HG03025 (cell line): Measurements from ENCODE around the gene CLCN7.

Source experiments
- ATAC-seq: cut with Tn5 transposase; IDR thresholded peaks from one replicate; pipeline ENCODE4 v1.9.1; 2021; ENCODE audit warnings: mild to moderate bottlenecking, moderate library complexity; ENCODE audit not compliant: unreplicated experiment, low FRiP score

The CLCN7 gene

GRCh38 chr16:1466054-1466453, 8.8 kb downstream of the CLCN7 start:
- no peak for ATAC-seq

GRCh38 chr16:1465567-1465915, 9.3 kb downstream of the CLCN7 start:
- ATAC-seq = no peak

- no peak for ATAC-seq
Measured at GRCh38 chr16:1464894-1465566, 9.8 kb downstream of the CLCN7 start.

DNA sequence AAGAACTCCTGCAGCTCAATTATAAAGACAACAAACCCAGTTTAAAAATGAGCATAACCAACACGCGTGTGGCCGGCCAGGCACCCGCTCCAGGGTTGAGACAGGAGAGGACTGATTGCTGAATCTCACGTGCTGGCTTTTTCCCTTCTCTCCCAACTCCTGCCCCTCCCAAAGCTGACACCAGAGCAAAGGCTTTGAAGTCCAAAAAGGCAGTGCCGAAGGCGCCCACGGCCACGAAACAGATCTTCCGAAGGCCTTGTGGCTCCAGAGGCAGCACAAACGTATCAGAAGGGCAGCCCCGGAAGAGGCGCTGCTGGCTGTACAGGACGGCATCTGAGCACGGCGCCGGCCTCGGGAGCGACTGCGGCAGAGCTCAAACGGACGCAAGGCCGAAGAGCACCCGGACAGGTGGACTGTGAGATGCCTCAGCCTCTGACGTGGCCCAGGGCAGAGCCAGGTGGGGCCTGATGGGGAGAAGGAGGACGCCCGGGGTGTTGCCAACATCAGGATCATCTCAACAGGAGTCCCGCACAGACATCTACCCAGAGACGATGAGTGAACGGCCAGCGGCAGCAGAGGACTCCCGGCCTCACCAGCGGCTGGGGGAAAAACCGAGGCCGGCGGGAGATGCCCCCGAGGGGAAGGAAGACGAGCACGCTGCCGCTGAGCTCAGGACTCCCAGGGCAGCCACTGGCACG, 10.5 kb downstream of the CLCN7 start:
- no peak for ATAC-seq

DNA sequence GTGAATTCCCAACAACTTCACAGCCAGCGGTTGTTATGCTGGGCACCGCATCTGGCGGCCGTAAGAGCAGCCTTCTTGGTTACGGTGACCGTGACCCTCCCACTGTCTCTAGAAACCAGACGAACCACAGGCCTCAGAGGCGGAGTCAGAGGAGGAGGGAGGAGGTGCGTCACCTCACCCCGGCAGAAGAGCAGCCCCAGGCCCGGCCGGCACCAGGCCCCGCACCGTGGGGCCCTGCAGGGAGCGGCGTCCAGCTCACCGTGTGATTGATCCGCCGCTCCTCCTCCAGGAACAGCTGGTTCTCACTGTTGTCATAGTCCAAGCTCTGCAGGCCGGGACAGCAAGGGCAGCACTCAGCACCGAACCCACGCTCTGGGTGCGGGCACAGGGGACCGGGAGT, 13.7 kb downstream of the CLCN7 start:
- no peak for ATAC-seq

DNA sequence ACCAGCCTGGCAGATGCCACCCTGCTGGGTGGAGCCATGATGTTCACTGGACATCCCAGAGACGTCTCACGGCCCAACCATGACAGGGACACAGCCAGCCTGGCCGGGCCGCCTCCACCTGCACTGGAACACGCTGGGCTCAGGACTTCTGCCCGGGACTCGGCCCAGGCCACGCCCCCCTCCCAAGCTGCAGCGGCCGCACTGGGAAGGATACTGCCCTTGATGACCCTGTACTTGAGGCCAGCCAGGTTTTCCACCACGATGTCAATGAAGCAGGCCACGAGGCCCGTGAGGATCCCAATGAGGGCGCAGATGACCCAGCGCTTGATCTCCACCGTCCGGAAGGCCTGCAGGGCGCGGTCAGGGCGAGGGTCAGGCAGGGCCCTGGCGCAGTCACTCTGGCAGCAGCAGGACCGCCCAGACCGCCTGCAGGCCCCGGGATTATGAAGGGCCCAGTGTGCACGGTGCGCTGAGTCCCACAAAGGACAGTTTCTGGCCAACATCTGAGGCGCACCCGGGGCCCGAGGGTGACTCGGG, 14.2 kb downstream of the CLCN7 start:
- ATAC-seq = no peak

DNA sequence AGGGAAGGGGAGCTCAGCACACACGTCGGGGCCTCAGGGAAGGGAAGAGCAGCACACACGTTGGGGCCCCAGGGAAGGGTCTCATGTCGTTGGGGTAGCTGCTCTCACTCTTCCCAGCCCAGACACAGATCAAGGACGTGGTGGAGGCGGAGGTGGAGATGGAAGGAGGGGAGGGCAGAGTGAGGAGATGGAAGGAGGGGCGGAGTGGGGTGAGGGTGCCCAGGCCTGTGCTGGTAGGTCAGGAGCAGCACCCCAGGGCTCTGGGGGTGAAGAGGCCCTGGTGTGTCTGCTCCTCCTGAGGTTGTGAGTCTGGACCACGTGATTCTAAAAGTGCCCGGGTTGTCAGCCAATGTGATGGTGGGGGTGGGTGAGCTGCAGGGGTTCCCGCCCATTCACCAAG, 14.9 kb downstream of the CLCN7 start:
- ATAC-seq = no peak

- ATAC-seq = no peak
Measured at GRCh38 chr16:1458977-1459341, 15.9 kb downstream of the CLCN7 start.

DNA sequence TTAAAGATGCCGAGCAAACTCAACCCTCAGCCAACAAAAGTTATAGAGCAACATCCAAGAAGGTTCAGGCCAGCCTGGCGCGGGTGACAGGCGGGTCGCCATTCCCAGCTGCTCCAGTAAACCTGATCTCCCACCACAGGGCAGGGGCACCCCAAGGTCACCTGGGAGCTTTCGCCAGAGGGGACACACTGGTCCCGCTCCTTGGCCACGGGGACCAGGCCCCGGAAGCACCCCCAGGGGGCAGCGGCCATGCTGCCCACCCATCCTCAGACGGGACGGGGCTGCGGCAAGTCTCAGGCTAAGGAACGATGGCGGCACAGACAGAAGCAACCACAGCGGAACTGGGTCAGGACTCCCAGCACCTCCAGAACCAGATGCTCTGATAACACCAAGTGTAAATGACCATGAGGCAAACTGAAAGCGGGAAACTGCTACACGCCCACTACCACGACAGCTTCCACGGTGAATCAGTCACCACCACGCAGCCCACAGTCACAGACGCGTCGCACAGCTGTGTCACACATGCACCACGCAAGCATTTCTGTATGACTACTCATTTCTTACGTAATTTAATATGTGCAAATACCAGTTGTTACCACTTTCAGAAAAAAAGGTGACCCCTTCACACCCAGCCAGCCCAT, 16.4 kb downstream of the CLCN7 start:
- no peak for ATAC-seq

DNA sequence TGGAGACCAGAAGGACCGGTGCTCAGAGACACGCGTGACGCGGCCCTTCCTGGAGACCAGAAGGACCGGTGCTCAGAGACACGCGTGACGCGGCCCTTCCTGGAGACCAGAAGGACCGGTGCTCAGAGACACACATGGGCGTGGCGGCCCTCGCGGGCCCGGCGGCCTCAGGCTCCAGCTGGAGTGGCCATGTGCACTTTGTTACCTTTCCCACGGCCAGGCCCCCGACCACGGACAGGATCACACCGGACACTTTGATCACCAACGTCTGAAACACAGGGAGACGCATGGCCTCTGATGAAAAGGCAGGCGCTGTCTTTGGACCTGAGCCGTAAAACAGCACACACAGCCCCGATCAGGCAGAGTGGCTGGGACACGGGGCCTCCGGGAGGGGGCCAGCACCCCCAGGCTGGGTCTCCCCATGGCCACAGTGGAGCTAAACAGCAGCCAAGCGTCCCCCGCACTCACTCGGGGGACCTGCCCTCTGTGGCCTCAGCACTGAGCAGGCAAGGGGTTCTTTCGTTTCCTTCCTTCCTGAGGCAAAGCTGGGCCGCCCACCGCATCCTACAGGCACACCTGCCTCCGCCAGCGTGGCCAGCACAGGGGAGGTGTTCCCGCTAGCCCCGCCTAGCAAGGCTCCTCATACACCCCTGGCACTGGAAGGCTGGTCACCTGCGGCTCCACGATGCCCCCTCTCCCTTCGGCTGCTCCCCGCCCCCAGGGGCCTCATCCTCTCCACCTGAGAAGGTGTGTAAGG, 17.2 kb downstream of the CLCN7 start:
- ATAC-seq = no peak

DNA sequence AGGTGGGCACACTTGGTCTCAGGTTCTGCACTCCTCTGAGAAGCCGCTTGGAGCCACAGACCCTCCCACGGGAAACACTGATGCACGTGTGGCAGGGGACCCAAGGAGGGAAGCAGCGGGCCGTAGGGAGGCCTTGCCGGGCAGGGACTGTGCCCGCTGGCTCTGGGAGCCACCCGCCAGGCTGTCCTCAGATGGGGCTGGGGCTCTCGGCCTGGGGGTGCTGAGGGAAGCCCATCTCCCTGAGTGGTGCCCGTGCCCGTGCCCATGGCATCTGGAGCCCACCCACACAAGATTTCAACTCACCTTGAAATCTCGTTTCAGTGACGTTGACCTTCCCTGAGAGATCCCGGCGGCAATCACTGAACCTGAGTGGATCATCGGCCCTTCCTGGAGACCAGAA, 17.9 kb downstream of the CLCN7 start:
- ATAC-seq = no peak

DNA sequence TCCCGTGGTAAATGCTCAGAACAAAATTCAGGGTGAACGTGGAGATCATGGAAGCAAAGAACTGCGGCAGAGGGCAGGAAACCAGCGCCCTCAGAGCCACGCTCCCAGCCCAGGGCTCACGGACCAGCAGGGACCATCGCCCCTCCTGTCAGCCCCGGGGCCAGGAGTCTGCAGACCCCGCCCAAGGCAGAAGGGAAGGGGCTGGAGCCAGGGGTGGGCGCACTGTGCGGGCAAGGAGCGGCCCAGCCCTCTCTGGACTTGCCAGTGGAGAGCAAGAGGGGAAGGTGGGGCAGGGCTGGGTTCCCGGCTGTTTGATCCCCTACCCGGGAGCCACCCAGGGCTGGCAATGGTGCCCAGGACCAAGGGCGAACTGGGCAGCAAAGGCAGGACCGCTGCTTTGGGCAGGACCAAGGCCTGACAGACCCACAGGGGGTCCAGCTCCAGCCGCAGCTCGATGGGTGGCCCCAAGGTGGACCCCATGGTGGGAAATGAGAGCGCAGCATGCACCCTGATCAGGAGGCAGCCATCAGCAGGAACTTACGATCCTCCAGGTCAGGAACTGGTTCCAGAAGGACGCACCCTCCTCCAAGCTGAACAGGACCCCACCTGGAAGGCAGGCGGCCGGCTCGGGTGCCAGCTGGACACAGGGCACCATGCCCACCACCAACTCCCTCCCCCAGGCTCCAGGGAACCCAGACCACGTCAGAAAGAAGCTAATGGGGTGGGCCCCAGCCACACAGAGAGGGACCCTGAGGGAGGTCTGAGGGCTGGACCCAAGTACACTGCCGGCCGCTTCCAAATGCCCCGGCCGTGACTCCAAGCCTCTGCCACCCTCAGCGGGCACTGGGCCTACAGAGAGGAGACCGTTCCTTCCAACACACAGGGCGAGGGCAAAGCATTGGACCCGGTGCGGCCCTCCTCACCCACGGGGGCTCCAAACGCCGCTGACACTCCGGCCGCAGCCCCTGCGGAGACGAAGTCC, 19.3 kb downstream of the CLCN7 start:
- ATAC-seq = no peak

DNA sequence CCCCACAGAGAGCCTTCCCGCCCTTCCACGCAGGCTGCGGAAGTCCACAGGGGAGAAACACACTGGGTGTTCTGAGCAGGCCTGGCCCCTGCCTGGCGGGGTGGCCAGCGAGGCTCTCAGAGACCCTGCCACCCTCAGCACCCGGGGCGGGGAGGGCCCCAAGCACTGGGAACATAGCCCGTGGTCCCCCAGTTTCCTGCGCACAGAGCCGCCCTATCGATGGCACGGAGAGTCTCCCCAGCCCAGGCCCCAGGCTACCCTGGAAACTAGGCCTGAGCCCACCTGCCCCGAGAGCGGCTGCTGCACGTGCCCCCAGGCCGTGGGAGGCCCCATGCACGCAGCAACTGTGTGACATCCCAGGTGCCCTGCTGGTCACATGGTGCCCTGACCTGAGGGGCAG, 20.3 kb downstream of the CLCN7 start:
- no peak for ATAC-seq

GRCh38 chr16:1453316-1453715, 21.5 kb downstream of the CLCN7 start:
- no peak for ATAC-seq

- ATAC-seq = no peak
Measured at GRCh38 chr16:1452530-1452929, 22.3 kb downstream of the CLCN7 start.

DNA sequence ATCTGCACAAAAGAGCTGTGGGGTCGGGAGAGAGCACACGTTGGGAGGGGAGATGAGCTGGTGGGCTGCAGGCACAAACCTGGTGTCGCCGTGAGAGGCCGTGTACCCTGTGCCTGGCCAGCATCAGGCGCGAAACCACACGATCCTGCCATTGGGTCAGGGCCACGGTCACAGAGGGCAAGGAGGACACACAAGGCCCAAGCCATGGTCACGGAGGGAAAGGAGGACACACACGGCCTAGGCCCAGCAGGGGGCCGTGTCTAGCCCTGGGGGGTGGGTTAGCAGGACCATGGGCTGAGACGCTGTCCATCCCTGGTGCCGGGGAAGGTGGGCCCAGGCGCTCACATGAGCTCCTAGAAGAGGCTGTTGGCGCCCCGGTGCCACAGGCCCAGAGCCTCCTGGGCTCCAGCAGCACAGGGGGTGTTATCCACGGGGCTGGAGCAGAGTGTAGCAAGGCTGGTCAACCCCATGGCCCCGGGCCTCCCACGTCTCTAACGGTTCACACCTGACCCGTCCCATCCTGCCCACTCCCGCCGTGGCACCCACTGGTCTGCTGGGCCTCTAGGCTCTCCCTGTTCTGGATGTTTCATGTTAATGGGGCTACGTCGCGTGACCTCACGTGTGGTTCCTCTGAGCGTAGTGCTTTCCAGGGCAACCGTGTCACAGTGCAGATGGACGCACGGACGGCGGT, 23.0 kb downstream of the CLCN7 start:
- no peak for ATAC-seq

DNA sequence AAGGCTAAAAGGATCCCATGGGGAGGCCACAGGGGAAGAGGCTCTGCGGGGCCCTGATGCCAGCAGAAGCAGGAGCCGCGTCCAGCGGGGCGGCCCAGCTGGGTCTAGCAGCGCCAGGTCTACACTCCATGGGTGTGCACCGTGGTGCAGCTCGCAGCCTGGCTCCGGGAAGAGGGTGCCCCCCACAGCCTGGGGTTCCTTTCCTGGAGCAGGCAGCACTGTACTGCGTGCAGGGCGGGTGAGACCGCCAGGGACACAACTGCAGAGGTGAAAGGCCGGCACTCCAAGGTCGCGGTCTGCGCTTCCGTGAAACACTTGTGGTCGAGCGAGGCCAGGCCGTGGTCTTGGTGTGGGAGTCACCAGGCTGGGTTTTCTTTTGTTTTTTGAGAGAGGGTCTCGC, 24.0 kb downstream of the CLCN7 start:
- ATAC-seq = no peak

GRCh38 chr16:1450218-1450617, 24.6 kb downstream of the CLCN7 start:
- ATAC-seq = no peak

DNA sequence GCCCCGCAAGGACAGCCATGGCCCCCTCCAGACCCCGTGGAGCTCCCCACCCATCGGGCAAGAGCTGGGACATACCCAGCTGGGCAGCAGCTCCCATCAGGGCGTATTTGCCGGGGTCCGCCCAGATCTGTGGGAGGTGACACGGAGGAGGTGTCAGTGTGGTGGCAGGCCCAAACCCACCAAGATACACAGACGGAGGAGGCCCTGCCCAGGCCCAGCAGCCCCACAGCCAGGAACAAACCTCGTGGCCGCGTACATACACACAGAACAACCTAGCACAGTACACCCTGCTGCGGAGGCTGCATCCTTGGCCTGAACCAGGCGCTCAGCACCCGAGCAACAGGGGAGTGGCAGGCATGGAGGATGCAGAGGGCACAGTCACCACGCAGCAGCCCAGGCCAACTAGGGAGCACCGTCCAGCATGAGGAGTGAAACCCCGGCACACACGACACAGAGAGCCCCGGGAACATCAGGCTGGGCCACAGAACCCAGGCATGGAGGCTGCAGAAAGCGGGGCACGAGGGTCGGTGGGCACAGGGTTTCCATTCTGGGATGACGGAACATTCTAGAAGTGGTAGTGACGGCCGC, 25.5 kb downstream of the CLCN7 start:
- ATAC-seq = no peak
